H9 (cell line): ENCODE measurements around the gene MCF2L2. TPM values are rescaled to one million over a fixed set of nuclear protein-coding genes. Genes with fewer than 3 reads are reported as not detected.

Experiments
- DNase-seq: peaks from one replicate; pipeline ENCODE4 v3.0.0-alpha.2; 2017
- H2AFZ ChIP-seq: one replicate; pipeline ENCODE4 v1.6.1; 2013; ENCODE audit warnings: mild to moderate bottlenecking, low read length, control low read depth, moderate library complexity
- H2AK5ac ChIP-seq: 2 replicates; pipeline ENCODE4 v1.6.1; 2013; ENCODE audit warnings: low read length, control low read depth, mixed read lengths; ENCODE audit not compliant: insufficient read length
- H2BK120ac ChIP-seq: one replicate; pipeline ENCODE4 v1.6.1; 2013; ENCODE audit warnings: low read depth, mild to moderate bottlenecking, low read length, control low read depth, inconsistent platforms; ENCODE audit not compliant: poor library complexity, severe bottlenecking
- H2BK12ac ChIP-seq: 2 replicates; pipeline ENCODE4 v1.6.1; 2013; ENCODE audit warnings: low read length, control low read depth, mixed read lengths, low read depth; ENCODE audit not compliant: insufficient read length
- H2BK15ac ChIP-seq: 2 replicates; pipeline ENCODE4 v1.6.1; 2013; ENCODE audit warnings: low read depth, low read length, control low read depth
- H2BK20ac ChIP-seq: one replicate; pipeline ENCODE4 v1.6.1; 2013; ENCODE audit warnings: low read depth, mild to moderate bottlenecking, low read length, control low read depth, inconsistent platforms; ENCODE audit not compliant: poor library complexity, severe bottlenecking
- H2BK5ac ChIP-seq: 2 replicates; pipeline ENCODE4 v1.6.1; 2013; ENCODE audit warnings: low read length, control low read depth, mixed read lengths; ENCODE audit not compliant: insufficient read length
- H3K14ac ChIP-seq: 2 replicates; pipeline ENCODE4 v1.6.1; 2013; ENCODE audit warnings: low read length, control low read depth; ENCODE audit not compliant: insufficient read depth
- H3K18ac ChIP-seq: 2 replicates; pipeline ENCODE4 v1.6.1; 2013; ENCODE audit warnings: low read depth, mild to moderate bottlenecking, mixed read lengths, low read length, control low read depth; ENCODE audit not compliant: insufficient read length
- H3K23ac ChIP-seq: 2 replicates; pipeline ENCODE4 v1.6.1; 2013; ENCODE audit warnings: low read length, control low read depth, mixed read lengths, low read depth; ENCODE audit not compliant: insufficient read length
- H3K23me2 ChIP-seq: 2 replicates; pipeline ENCODE4 v1.6.1; 2013; ENCODE audit warnings: low read depth, mild to moderate bottlenecking, mixed read lengths, low read length, control low read depth; ENCODE audit not compliant: insufficient read length, poor library complexity, severe bottlenecking
- H3K27ac ChIP-seq: 2 replicates; pipeline ENCODE4 v1.5.1; 2013; ENCODE audit warnings: low read length, control low read depth, mixed read lengths, low read depth; ENCODE audit not compliant: insufficient read length
- H3K27me3 ChIP-seq: 2 replicates; pipeline ENCODE4 v1.6.1; 2013; ENCODE audit warnings: low read length, control low read depth, inconsistent platforms; ENCODE audit not compliant: insufficient read depth
- H3K4ac ChIP-seq: 2 replicates; pipeline ENCODE4 v1.6.1; 2013; ENCODE audit warnings: low read depth, mild to moderate bottlenecking, control low read depth, inconsistent platforms, low read length, moderate library complexity
- H3K4me1 ChIP-seq: 2 replicates; pipeline ENCODE4 v1.6.1; 2013; ENCODE audit warnings: low read length, control low read depth, inconsistent platforms; ENCODE audit not compliant: insufficient read depth
- H3K4me2 ChIP-seq: 2 replicates; pipeline ENCODE4 v1.6.1; 2013; ENCODE audit warnings: low read length, control low read depth, mixed read lengths; ENCODE audit not compliant: insufficient read length, insufficient read depth
- H3K56ac ChIP-seq: 2 replicates; pipeline ENCODE4 v1.6.1; 2013; ENCODE audit warnings: low read depth, mild to moderate bottlenecking, mixed read lengths, low read length, control low read depth; ENCODE audit not compliant: insufficient read length
- H3K79me1 ChIP-seq: 2 replicates; pipeline ENCODE4 v1.6.1; 2013; ENCODE audit warnings: low read depth, mild to moderate bottlenecking, moderate library complexity, low read length, control low read depth, inconsistent platforms; ENCODE audit not compliant: insufficient read depth, poor library complexity, severe bottlenecking
- H3K79me2 ChIP-seq: 2 replicates; pipeline ENCODE4 v1.6.1; 2013; ENCODE audit warnings: low read length, control low read depth, inconsistent platforms; ENCODE audit not compliant: insufficient read depth
- H3K9ac ChIP-seq: 2 replicates; pipeline ENCODE4 v1.6.1; 2013; ENCODE audit warnings: low read length, control low read depth, mixed read lengths; ENCODE audit not compliant: insufficient read length; ENCODE audit errors: extremely low read depth
- H3K9me3 ChIP-seq: one replicate; pipeline ENCODE4 v1.6.1; 2013; ENCODE audit warnings: low read depth, low read length, inconsistent platforms; ENCODE audit not compliant: control insufficient read depth
- H3T11ph ChIP-seq: one replicate; pipeline ENCODE4 v1.6.1; 2013; ENCODE audit warnings: mild to moderate bottlenecking, low read length, control low read depth, inconsistent platforms
- H4K20me1 ChIP-seq: one replicate; pipeline ENCODE4 v1.6.1; 2013; ENCODE audit not compliant: control insufficient read depth, insufficient read length, insufficient read depth
- H4K5ac ChIP-seq: 2 replicates; pipeline ENCODE4 v1.6.1; 2013; ENCODE audit warnings: low read depth, mild to moderate bottlenecking, mixed read lengths, low read length, control low read depth; ENCODE audit not compliant: insufficient read length
- H4K8ac ChIP-seq: replicated peaks from 2 replicates; pipeline ENCODE4 v1.6.1; 2013; ENCODE audit warnings: low read length, control low read depth, mixed read lengths, low read depth; ENCODE audit not compliant: insufficient read length
- H4K91ac ChIP-seq: 2 replicates; pipeline ENCODE4 v1.6.1; 2013; ENCODE audit warnings: low read depth, mild to moderate bottlenecking, moderate library complexity, mixed read lengths, low read length, control low read depth; ENCODE audit not compliant: insufficient read length
- H3K27ac Mint-ChIP-seq, 3 experiments: 2 replicates in 2 of 3; 3 replicates in 1 of 3; pipeline ENCODE4 v1.8.0; 2020 to 2021; ENCODE audit warnings: mixed read lengths in 3 of 3, mild to moderate bottlenecking in 1 of 3, moderate library complexity in 1 of 3
- H3K27me3 Mint-ChIP-seq: 2 replicates; pipeline ENCODE4 v1.8.0; 2021; ENCODE audit warnings: low read depth, mild to moderate bottlenecking, moderate library complexity, mixed read lengths
- H3K36me3 Mint-ChIP-seq, 3 experiments: 2 replicates in 2 of 3; 3 replicates in 1 of 3; pipeline ENCODE4 v1.8.0; 2020 to 2021; ENCODE audit warnings: low read depth in 3 of 3, mixed read lengths in 3 of 3; ENCODE audit not compliant: insufficient read depth in 1 of 3
- H3K4me1 Mint-ChIP-seq, 2 experiments: 2 replicates each; pipeline ENCODE4 v1.8.0; 2020; ENCODE audit warnings: mixed read lengths in 2 of 2
- H3K4me3 Mint-ChIP-seq, 2 experiments: 2 replicates in 1 of 2; 3 replicates in 1 of 2; pipeline ENCODE4 v1.8.0; 2020 to 2021; ENCODE audit warnings: mild to moderate bottlenecking in 2 of 2, mixed read lengths in 2 of 2, moderate library complexity in 1 of 2
- H3K9me3 Mint-ChIP-seq, 2 experiments: 2 replicates in 1 of 2; 3 replicates in 1 of 2; pipeline ENCODE4 v1.8.0; 2020; ENCODE audit warnings: mild to moderate bottlenecking in 2 of 2, mixed read lengths in 2 of 2, moderate library complexity in 1 of 2
- CTCF ChIP-seq: fragments of 200-600 bp; sonication (generic); conservative IDR thresholded peaks from 3 replicates; pipeline ENCODE4 v1.8.0; 2021; ENCODE audit warnings: antibody characterized with exemption, mild to moderate bottlenecking
- WGBS: extraction: QIAGEN DNeasy Blood & Tissue Kit; methylation state at CpG from one replicate; pipeline ENCODE4 v1.1.7; 2013; ENCODE audit warnings: missing lambda C conversion rate, low lambda C conversion rate, mixed read lengths; ENCODE audit not compliant: insufficient read length; ENCODE audit errors: extremely low coverage; 5-methylcytosine and 5-hydroxymethylcytosine counted together
- total RNA-seq: library from RNA; stranded (reverse); gene quantifications from 2 replicates; pipeline ENCODE4 v1.2.1, GENCODE V29; 2021

Gene MCF2L2
- total RNA-seq, 1 experiment from 2014 or later: 6.4 TPM

- no peak for TF ChIP-seq CTCF
- no CpG with 5 or more reads among the region's 2 CpGs for WGBS
- no peak overlapping the region for H2BK15ac ChIP-seq
- no peak overlapping the region for H2AK5ac ChIP-seq
- Mint-ChIP-seq H3K9me3 (no peaks in the 10 kb centered on the region), H3K27ac (no peak overlapping the region), H3K4me1 (peaks cover 4 to 5% of the 10 kb centered on the region in 2 experiments; a peak in 3 of 4 replicates), H3K36me3 (no peaks in the 10 kb centered on the region), H3K4me3 (no peak overlapping the region), H3K27me3 (no peaks in the 10 kb centered on the region)
- H4K5ac ChIP-seq: no peak overlapping the region
- no peaks in the 10 kb centered on the region for H3K79me1 ChIP-seq
- H3K9ac ChIP-seq: no peak overlapping the region
- no peak overlapping the region for H2BK12ac ChIP-seq
- H4K20me1 ChIP-seq: no peaks in the 10 kb centered on the region
- H3K14ac ChIP-seq: no peak overlapping the region
- no peak overlapping the region for H2BK5ac ChIP-seq
- no peak overlapping the region for H3K56ac ChIP-seq
- H3K23me2 ChIP-seq: no peaks in the 10 kb centered on the region
- H2BK20ac ChIP-seq: no peak overlapping the region
- no peak overlapping the region for H3K18ac ChIP-seq
- no peak overlapping the region for H2BK120ac ChIP-seq
- H3K23ac ChIP-seq: no peak overlapping the region
- no peak overlapping the region for H4K8ac ChIP-seq
- no peak overlapping the region for H3K4me2 ChIP-seq
- no peaks in the 10 kb centered on the region for H3K9me3 ChIP-seq
- DNase-seq: no peak
- H3K4me1 ChIP-seq: no peaks in the 10 kb centered on the region
- no peak overlapping the region for H3K27ac ChIP-seq
- no peak overlapping the region for H4K91ac ChIP-seq
- no peak overlapping the region for H3K4ac ChIP-seq
- no peak overlapping the region for H3T11ph ChIP-seq
- no peak overlapping the region for H2AFZ ChIP-seq
- H3K27me3 ChIP-seq: no peaks in the 10 kb centered on the region
- no peaks in the 10 kb centered on the region for H3K79me2 ChIP-seq
Observed at GRCh38 chr3:183218826-183219225, 209.6 kb downstream of the MCF2L2 start.
